Tibial artery (tissue), 4 donors: ENCODE results near the gene BTBD6.

ENCODE experiments used
- DNase-seq, 2 donors: peaks; one replicate each; pipeline ENCODE4 v3.0.0-alpha.2; 2019
- H3K27ac ChIP-seq, 2 donors: fragments of 200-600 bp; sonication (generic) in 1 of 2; 1 replicate in 1 of 2; 2 replicates in 1 of 2; pipeline ENCODE4 v1.5.1; 2018 to 2019; ENCODE audit warnings: mild to moderate bottlenecking in 1 of 2
- H3K27me3 ChIP-seq, 2 donors: fragments of 200-600 bp; sonication (generic) in 1 of 2; one replicate each; pipeline versions ENCODE4 v1.5.1 to v1.6.0; 2016 to 2019
- H3K36me3 ChIP-seq, 3 donors: fragments of 200-600 bp; sonication (generic) in 2 of 3; one replicate each; pipeline ENCODE4 v1.5.1; 2016 to 2019; ENCODE audit warnings: mild to moderate bottlenecking in 2 of 3
- H3K4me1 ChIP-seq, 4 donors: fragments of 200-600 bp; sonication (generic) in 2 of 4; 1 replicate in 3 of 4; 2 replicates in 1 of 4; pipeline ENCODE4 v1.5.1; 2016 to 2019
- H3K4me3 ChIP-seq, 2 donors: fragments of 200-600 bp; sonication (generic) in 1 of 2; 1 replicate in 1 of 2; 2 replicates in 1 of 2; pipeline ENCODE4 v1.5.1; 2018 to 2019; ENCODE audit warnings: mild to moderate bottlenecking in 2 of 2
- H3K9me3 ChIP-seq, 3 donors: fragments of 200-600 bp; sonication (generic) in 1 of 3; one replicate each; pipeline ENCODE4 v1.5.1; 2016 to 2019
- CTCF ChIP-seq, 2 experiments: fragments of 200-600 bp in 1 of 2; fragments of 450-650 bp in 1 of 2; IDR thresholded peaks; one replicate each; pipeline ENCODE4 v1.5.1; 2017 to 2019; ENCODE audit warnings: antibody characterized with exemption in 2 of 2, mild to moderate bottlenecking in 1 of 2, moderate library complexity in 1 of 2
- intact Hi-C: fragments of 100-400 bp; cut with DNase I; formaldehyde crosslinking; loops from one replicate; pipeline ENCODE4 v1.15.0; 2023; ENCODE audit warnings: low total_unique reads

Gene BTBD6

DNA sequence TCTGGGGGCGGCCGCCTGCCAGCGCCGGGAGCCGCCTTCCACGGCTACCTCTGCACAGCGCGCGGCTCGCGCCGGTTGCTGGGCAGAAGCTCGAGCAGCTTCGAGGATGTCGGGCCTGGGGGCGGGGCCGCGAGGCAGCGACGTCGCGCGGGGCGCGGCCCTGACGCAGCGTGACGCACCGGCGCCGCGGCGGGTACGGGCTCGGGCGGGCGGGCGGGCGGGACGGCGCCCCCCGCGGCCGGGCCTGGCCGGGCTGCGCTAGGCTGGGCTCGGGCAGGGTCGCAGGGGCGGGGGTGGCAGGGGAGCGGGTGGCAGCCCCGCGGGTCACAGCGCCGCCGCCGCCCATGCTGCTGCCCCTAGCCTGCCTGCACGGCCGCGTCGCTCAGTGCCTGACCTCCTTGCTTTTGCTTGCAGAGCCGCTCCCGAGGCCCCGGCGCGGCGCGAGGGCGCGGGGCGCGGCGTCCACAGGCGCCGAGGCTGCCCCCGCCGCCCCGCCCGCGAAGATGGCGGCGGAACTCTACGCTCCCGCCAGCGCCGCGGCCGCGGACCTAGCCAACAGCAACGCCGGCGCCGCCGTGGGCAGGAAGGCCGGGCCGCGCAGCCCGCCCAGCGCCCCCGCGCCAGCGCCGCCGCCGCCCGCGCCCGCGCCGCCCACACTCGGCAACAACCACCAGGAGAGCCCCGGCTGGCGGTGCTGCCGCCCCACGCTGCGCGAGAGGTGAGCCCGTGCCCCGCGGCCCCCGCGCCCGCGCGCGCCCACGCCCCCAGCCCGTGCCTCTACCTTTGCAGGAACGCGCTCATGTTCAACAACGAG, at the start of gene BTBD6:
Gene BTBD6, plus strand, starts transcription at position 166 of the 814 bp plus-strand sequence. Its CDS starts 179 bp downstream, at position 345.
- Histone ChIP-seq H3K27ac (peak within 1 kb of the TSS; percentile 81 to 88), H3K4me3 (peak within 1 kb of the TSS; percentile 71 to 74), H3K4me1 (peaks cover 5 to 20% (median 14%) of the 10 kb centered on the region in 4 donors), H3K9me3 (no peaks in the 10 kb centered on the region), H3K27me3 (no peaks in the 10 kb centered on the region), H3K36me3 (peaks cover 11 to 42% (median 35%) of the 10 kb centered on the region in 3 donors)
- intact Hi-C loops: no loop called here
- TF ChIP-seq CTCF (IDR thresholded peaks at IDR 0.05): peak in 1 of 2 experiments; percentile 18
- DNase-seq: peak; percentile 80 to 91

- H3K9me3 ChIP-seq: no peaks in the 10 kb centered on the region
- no peaks in the 10 kb centered on the region for H3K36me3 ChIP-seq
- peaks cover 0 to 94% of the 10 kb centered on the region in 2 donors for H3K27me3 ChIP-seq
- intact Hi-C loops: no loop called here
- H3K27ac ChIP-seq: no peak overlapping the region
- H3K4me3 ChIP-seq: no peak overlapping the region
- H3K4me1 ChIP-seq: peaks cover 0 to 48% (median 32%) of the 10 kb centered on the region in 4 donors
- DNase-seq: no peak
- TF ChIP-seq CTCF (IDR thresholded peaks at IDR 0.05): no peak
These were observed 49.7 kb upstream of the BTBD6 start for GRCh38 chr14:105198588-105198987.

- H3K9me3 ChIP-seq: no peaks in the 10 kb centered on the region
- H3K27ac ChIP-seq: no peak overlapping the region
- no peak for TF ChIP-seq CTCF (IDR thresholded peaks at IDR 0.05)
- H3K4me1 ChIP-seq: peaks cover 0 to 53% (median 35%) of the 10 kb centered on the region in 4 donors
- peaks cover 0 to 91% of the 10 kb centered on the region in 2 donors for H3K27me3 ChIP-seq
- no peak for DNase-seq
- H3K4me3 ChIP-seq: no peak overlapping the region
- H3K36me3 ChIP-seq: no peaks in the 10 kb centered on the region
- intact Hi-C loops: no loop called here
These were observed 49.2 kb upstream of the BTBD6 start for GRCh38 chr14:105199093-105199492.

DNA sequence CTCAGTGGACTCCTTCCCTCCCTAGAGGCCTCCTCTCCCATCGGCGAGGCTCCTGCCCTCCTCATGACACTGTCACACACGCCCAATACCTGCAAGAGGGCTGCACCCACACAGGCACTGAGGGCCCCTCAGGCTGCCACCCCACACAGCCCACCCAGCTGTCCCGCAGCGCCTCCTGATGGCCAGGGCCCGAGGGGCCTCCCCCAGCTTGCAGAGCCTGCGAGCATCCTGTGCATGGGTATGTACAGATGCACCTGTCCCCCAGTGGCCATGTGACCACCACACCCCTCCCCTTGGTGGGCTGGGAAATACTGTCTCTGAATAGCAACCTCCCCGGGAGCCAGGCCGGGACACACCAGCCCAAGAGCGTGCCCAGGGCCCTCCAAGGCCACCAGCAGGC, 48.3 kb upstream of the BTBD6 start:
- intact Hi-C loops: loop anchor here (2.0 kb wide), 1 partner anchor 151 kb away; no protein-coding TSS in a partner anchor
- Histone ChIP-seq H3K4me1 (peaks cover 0 to 63% (median 38%) of the 10 kb centered on the region in 4 donors), H3K4me3 (no peak overlapping the region), H3K36me3 (no peaks in the 10 kb centered on the region), H3K27ac (no peak overlapping the region), H3K9me3 (no peaks in the 10 kb centered on the region), H3K27me3 (peaks cover 0 to 82% of the 10 kb centered on the region in 2 donors)
- DNase-seq: no peak
- no peak for TF ChIP-seq CTCF (IDR thresholded peaks at IDR 0.05)

DNA sequence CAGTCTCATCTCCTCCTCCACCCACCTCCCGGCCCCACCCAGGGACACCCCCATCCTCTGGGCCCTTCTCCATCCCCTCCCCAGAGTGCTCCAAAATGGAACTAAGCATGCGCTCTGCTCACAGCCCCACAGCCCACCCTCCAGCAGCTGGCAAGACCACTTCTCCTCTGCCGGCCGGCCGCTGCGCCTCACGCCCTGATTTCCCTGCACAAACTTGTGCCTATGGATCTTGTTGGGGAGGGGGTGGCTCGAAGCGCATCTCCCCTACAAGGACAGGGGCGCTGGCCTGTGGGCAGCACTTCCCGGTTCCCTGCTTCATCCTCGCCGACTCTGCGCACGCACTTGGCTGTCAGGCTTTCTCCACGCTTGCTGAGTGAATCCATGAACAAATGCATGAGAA, 47.7 kb upstream of the BTBD6 start:
- TF ChIP-seq CTCF (IDR thresholded peaks at IDR 0.05): no peak
- Histone ChIP-seq H3K36me3 (no peaks in the 10 kb centered on the region), H3K4me3 (no peak overlapping the region), H3K27me3 (peaks cover 0 to 76% of the 10 kb centered on the region in 2 donors), H3K27ac (no peak overlapping the region), H3K9me3 (no peaks in the 10 kb centered on the region), H3K4me1 (peaks cover 0 to 66% (median 40%) of the 10 kb centered on the region in 4 donors)
- intact Hi-C loops: loop anchor here (2.0 kb wide), 1 partner anchor 150 kb away; no protein-coding TSS in a partner anchor
- no peak for DNase-seq
